ENCODE results near the gene MMP15.

- TF ChIP-seq SMC3 (IDR thresholded peaks at IDR 0.05; ENCODE audit: low read length): no peak
- no peak for TF ChIP-seq ZNF773 (CRISPR knock-in tag; IDR thresholded peaks at IDR 0.05; ENCODE audit: borderline replicate concordance)
- no peak for TF ChIP-seq TBX2 (CRISPR knock-in tag; IDR thresholded peaks at IDR 0.05; ENCODE audit: borderline replicate concordance)
- no peak for TF ChIP-seq ISX (CRISPR knock-in tag; conservative IDR thresholded peaks at IDR 0.05)
- no peak for TF ChIP-seq AFF4 (CRISPR knock-in tag; IDR thresholded peaks at IDR 0.05)
- no peak for TF ChIP-seq ZNF33B (CRISPR knock-in tag; IDR thresholded peaks at IDR 0.05)
- TF ChIP-seq CTCF (CRISPR knock-in tag; IDR thresholded peaks at IDR 0.05): peak; percentile 44
- TF ChIP-seq POLR2A (IDR thresholded peaks at IDR 0.05; ENCODE audit: insufficient read depth in 1 of 2, low read depth in 2 of 2, low read length in 2 of 2): no peak
- TF ChIP-seq, protein P1, sequence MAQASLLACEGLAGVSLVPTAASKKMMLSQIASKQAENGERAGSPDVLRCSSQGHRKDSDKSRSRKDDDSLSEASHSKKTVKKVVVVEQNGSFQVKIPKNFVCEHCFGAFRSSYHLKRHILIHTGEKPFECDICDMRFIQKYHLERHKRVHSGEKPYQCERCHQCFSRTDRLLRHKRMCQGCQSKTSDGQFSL (CRISPR knock-in tag; IDR thresholded peaks at IDR 0.05): no peak
Observed at GRCh38 chr16:57999366-57999970, 26.1 kb upstream of the MMP15 start.

All from HepG2 (cell line).